ENCODE results near the gene LCE1F. TPM values are rescaled to one million over a fixed set of nuclear protein-coding genes. Genes with fewer than 3 reads are reported as not detected.

The LCE1F gene
- total RNA-seq, 1 experiment from 2014 or later = not detected

GRCh38 chr1:152757747-152758146, 17.2 kb upstream of the LCE1F start, which contains the start of gene KPRP (continued):
- TF ChIP-seq ATF3 (CRISPR knock-in tag; conservative IDR thresholded peaks at IDR 0.05) = no peak
- TF ChIP-seq E2F4 (CRISPR knock-in tag; IDR thresholded peaks at IDR 0.05; ENCODE audit: borderline replicate concordance, low read depth) = no peak
- TF ChIP-seq CBFB (CRISPR knock-in tag; IDR thresholded peaks at IDR 0.05; ENCODE audit: low read depth) = no peak
- TF ChIP-seq MAX (CRISPR knock-in tag; IDR thresholded peaks at IDR 0.05) = no peak

- DNase-seq (ENCODE audit: low spot score) = no peak
- TF ChIP-seq SMAD4 (CRISPR knock-in tag; IDR thresholded peaks at IDR 0.05) (no peak), ARID4B (CRISPR knock-in tag; IDR thresholded peaks at IDR 0.05; ENCODE audit: borderline replicate concordance) (no peak), OVOL2 (CRISPR knock-in tag; IDR thresholded peaks at IDR 0.05; ENCODE audit: borderline replicate concordance) (no peak), ATF2 (CRISPR knock-in tag; IDR thresholded peaks at IDR 0.05; ENCODE audit: borderline replicate concordance, low read depth) (no peak), HMGXB4 (CRISPR knock-in tag; IDR thresholded peaks at IDR 0.05) (no peak), NR3C1 (CRISPR knock-in tag; conservative IDR thresholded peaks at IDR 0.05; ENCODE audit: low read depth) (no peak), AR (CRISPR knock-in tag; IDR thresholded peaks at IDR 0.05) (no peak), TP53 (CRISPR knock-in tag; IDR thresholded peaks at IDR 0.05) (no peak)
- peaks cover 16% of the 10 kb centered on the region for H3K27me3 Mint-ChIP-seq (ENCODE audit: low read depth)
- H3K4me3 Mint-ChIP-seq = no peak overlapping the region
- POLR2A ChIA-PET = no interaction called here
- H3K27ac Mint-ChIP-seq = no peak overlapping the region
- no peak for ATAC-seq
- H3K36me3 Mint-ChIP-seq = peaks cover 85% of the 10 kb centered on the region
- peaks cover 94% of the 10 kb centered on the region for H3K9me3 Mint-ChIP-seq
- CTCF ChIA-PET = no interaction called here
- H3K4me1 Mint-ChIP-seq = no peaks in the 10 kb centered on the region
These were observed 16.3 kb upstream of the LCE1F start for GRCh38 chr1:152758636-152759035.

Data from WTC11 (cell line).